Subcutaneous adipose tissue (tissue), 4 donors: ENCODE measurements around the gene KRT72. TPM values are rescaled to one million over a fixed set of nuclear protein-coding genes. Genes with fewer than 3 reads are reported as not detected.

Experiments
- total RNA-seq, 4 donors: library from RNA; depleted of rRNA; stranded (reverse); fragments of >200 nt; gene quantifications; one replicate each; pipeline ENCODE4 v1.1.0, GENCODE V29; 2016
- TF ChIP-seq, protein P1 (sequence below): fragments of 450-650 bp; IDR thresholded peaks from one replicate; pipeline ENCODE4 v1.5.1; 2016; ENCODE audit warnings: low read depth, mild to moderate bottlenecking, control low read depth, antibody characterized with exemption, moderate library complexity

KRT72 gene
- total RNA-seq, 4 donors from 2014 or later = not detected

DNA sequence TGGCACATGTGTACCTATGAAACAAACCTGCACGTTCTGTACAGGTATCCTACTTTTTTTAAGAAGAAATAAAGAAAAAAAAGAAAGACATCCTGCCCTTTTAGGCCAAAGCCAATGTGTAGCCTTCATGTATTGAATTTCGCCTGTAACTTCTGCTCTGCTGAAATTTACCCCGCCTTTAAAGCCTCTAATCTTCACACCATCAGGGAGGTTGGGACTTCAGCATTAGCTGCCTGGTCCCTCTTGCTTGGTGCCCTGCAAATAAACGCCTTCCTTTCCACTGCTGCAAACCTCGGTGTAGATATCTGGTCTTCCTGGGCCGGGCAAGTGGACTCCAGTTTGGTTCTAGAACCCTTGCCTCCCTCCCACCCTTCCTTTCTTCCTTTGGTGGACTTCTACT, 45.7 kb downstream of the KRT72 start:
- TF ChIP-seq, protein P1, sequence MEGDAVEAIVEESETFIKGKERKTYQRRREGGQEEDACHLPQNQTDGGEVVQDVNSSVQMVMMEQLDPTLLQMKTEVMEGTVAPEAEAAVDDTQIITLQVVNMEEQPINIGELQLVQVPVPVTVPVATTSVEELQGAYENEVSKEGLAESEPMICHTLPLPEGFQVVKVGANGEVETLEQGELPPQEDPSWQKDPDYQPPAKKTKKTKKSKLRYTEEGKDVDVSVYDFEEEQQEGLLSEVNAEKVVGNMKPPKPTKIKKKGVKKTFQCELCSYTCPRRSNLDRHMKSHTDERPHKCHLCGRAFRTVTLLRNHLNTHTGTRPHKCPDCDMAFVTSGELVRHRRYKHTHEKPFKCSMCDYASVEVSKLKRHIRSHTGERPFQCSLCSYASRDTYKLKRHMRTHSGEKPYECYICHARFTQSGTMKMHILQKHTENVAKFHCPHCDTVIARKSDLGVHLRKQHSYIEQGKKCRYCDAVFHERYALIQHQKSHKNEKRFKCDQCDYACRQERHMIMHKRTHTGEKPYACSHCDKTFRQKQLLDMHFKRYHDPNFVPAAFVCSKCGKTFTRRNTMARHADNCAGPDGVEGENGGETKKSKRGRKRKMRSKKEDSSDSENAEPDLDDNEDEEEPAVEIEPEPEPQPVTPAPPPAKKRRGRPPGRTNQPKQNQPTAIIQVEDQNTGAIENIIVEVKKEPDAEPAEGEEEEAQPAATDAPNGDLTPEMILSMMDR = no peak

- TF ChIP-seq, protein P1 = no peak
Observed at GRCh38 chr12:52552681-52553195, 48.5 kb downstream of the KRT72 start, which contains the start of gene KRT71. TSS of gene KRT71 (minus strand) at chr12:52553145. CDS start at chr12:52553077, 68 bp downstream.

DNA sequence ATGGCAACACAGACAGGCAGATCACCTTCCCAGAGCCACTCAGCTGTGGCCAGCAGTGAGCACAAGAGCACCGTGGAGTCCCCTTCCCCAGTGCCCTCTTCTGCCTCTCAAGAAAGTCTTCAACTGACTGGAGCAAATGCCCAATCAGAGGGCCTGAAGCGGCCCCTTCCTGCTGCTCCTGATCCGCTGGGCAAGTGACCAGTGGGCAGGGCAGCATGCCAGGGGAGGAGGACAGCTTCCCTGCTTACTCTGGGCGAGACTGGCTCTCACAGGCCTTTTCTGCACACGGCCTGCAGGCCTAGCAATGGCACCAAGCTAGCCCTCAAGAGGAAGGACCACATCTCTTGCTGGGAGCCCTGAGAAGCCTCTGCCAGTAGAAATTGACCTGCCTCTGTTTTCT, 49.2 kb downstream of the KRT72 start:
- TF ChIP-seq, protein P1 = no peak

DNA sequence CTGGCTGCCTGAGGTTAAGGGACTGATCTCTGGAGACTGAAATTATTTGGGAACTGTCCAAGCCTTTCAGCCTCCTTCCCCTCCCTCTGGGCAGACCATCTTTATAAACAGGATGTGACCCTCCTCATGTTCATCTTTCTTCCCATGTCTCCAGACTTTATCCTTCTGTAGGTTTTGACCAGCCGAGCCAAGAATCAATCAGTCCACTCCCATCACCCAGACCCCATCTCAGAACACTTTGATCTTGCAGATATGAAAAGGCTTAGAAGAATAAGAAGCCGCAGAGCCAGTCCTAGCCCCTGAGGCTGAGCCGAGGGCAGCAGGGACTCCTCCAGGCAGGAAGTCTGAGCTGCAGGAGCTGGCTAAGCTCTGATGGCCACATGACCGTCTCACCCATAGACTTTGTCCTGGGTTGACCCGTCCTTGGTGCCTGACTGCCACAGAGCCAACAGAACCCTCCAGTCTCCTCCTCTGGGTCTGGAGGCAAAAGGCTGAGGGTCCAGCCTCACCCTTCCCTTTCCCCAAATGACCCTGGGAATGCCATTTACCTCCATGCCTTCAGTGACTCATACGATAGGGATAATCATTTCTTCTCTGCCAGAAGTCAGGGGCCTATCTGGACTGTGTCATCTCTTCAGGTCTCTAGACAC, 49.9 kb downstream of the KRT72 start:
- TF ChIP-seq, protein P1 = no peak

- TF ChIP-seq, protein P1 = no peak
Observed at GRCh38 chr12:52546126-52546525, 55.1 kb downstream of the KRT72 start.

DNA sequence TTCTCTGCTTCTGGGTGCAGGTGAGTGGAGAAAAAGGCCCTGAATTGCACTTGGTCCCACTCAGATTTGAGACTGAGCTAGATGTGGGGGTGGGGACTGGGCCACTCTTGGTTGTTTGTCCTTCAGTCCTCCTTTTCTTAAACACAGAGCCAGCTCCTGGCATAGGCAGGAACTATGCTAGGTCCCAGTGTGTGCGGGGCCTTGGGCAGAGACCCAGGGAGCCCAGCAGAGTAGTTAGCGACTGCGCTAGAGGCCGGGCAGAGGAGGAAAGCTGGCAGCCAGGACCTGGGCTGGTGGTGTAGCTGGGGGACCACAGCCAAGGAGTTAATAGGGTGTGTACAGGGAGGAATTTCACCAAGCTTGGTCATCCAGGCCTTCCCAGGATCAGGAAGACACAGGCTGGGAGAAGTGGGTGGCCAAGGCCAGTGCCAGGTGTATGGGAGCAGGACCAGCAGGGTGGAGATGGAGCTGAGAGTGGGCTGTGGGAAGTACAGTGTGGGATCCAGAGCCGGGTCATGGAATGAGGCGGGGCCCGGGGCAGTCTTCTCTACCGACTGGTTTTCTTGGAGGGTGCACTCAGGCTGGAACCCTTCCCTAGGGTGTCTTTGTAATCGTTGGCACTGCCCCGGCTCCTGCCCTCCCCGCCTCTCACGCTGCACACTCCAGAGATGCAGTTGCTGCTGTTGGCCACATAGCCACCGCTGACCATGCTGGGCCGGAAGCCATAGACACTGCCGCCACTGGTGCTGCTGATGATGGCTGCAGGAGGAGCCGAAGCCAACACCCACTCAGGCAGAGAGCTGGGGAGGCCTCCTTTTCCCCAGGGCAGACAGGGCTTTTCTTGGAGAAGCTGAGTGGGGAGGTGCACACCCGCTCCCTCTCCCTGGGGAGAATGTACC, 57.0 kb downstream of the KRT72 start:
- TF ChIP-seq, protein P1 = no peak

DNA sequence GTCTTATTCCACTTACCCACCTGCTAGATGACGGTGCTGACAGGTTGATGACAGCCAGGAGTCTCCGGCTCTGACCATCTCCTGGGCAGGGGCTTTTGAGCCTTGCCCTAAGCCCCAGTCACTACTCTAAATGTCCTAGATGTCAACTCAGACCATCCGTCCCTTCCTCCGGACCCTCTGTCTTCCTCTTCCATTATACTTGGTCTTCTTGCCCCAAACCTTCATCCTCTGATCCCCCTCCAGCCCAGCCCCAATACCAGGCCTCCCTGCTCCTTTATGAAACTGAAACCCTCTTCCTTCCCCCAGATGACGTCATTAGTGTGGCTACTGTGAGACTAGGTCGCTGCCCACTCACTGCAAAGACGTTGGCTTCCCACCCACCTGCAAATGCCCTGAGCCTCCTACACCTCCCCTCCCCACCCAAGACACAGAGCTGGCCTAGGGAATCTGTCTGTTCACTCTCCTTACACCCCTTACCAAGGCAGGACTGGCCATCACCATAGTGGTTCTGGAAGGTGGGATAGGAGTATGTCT, 58.4 kb downstream of the KRT72 start:
- TF ChIP-seq, protein P1 = no peak
